Gastroesophageal sphincter (tissue), 4 donors: Measurements from ENCODE around the gene NOD1. TPM values are rescaled to one million over a fixed set of nuclear protein-coding genes. Genes with fewer than 3 reads are reported as not detected.

Experiments used
- ATAC-seq: fragments of 150-250 bp; one replicate; pipeline ENCODE4 v1.9.1; 2016; ENCODE audit warnings: mild to moderate bottlenecking, moderate library complexity
- H3K27ac ChIP-seq, 4 donors: fragments of 200-600 bp; sonication (generic) in 3 of 4; 1 replicate in 3 of 4; 2 replicates in 1 of 4; pipeline ENCODE4 v1.5.1; 2016 to 2019
- H3K27me3 ChIP-seq: fragments of 200-600 bp; sonication (generic); one replicate; pipeline ENCODE4 v1.5.1; 2019
- H3K36me3 ChIP-seq, 2 donors: fragments of 200-600 bp; sonication (generic); one replicate each; pipeline ENCODE4 v1.5.1; 2019; ENCODE audit warnings: control low read depth in 1 of 2
- H3K4me1 ChIP-seq, 3 donors: fragments of 200-600 bp; sonication (generic); 1 replicate in 2 of 3; 2 replicates in 1 of 3; pipeline ENCODE4 v1.5.1; 2016 to 2019; ENCODE audit warnings: control low read depth in 2 of 3
- H3K4me3 ChIP-seq, 2 donors: fragments of 200-600 bp; sonication (generic); one replicate each; pipeline ENCODE4 v1.5.1; 2019; ENCODE audit warnings: mild to moderate bottlenecking in 1 of 2, moderate library complexity in 1 of 2
- H3K9me3 ChIP-seq, 3 donors: fragments of 200-600 bp; sonication (generic); one replicate each; pipeline ENCODE4 v1.5.1; 2017 to 2019; ENCODE audit warnings: control low read depth in 2 of 3
- EP300 ChIP-seq: sonication (generic); formaldehyde crosslinking; IDR thresholded peaks from one replicate; pipeline ENCODE4 v1.6.1; 2017; ENCODE audit warnings: antibody characterized with exemption, mild to moderate bottlenecking
- POLR2A ChIP-seq, 2 donors: fragments of 450-650 bp; IDR thresholded peaks; one replicate each; pipeline ENCODE4 v1.6.1; 2017; ENCODE audit warnings: antibody characterized with exemption in 2 of 2, mild to moderate bottlenecking in 2 of 2, moderate library complexity in 1 of 2
- POLR2AphosphoS5 ChIP-seq: sonication (generic); formaldehyde crosslinking; IDR thresholded peaks from one replicate; pipeline ENCODE4 v1.6.1; 2017; ENCODE audit warnings: antibody characterized with exemption
- WGBS, 2 donors: methylation state at CpG; one replicate each; pipeline ENCODE4 v1.1.5; 2018; ENCODE audit warnings: low coverage in 1 of 2; 5-methylcytosine and 5-hydroxymethylcytosine counted together
- total RNA-seq, 4 donors: library from RNA; depleted of rRNA; stranded (reverse); fragments of >200 nt; gene quantifications; one replicate each; pipeline ENCODE4 v1.1.0, GENCODE V29; 2016
- TF ChIP-seq, protein P1 (sequence below), 4 experiments: fragments of 200-600 bp in 2 of 4; fragments of 450-650 bp in 2 of 4; sonication (generic) in 1 of 4; IDR thresholded peaks; one replicate each; pipeline ENCODE4 v1.5.1; 2017 to 2019; ENCODE audit warnings: antibody characterized with exemption in 4 of 4, mild to moderate bottlenecking in 2 of 4, moderate library complexity in 2 of 4

NOD1 gene
- total RNA-seq, 4 donors from 2014 or later = 10.3 to 28.1 (median 16.9) TPM

DNA sequence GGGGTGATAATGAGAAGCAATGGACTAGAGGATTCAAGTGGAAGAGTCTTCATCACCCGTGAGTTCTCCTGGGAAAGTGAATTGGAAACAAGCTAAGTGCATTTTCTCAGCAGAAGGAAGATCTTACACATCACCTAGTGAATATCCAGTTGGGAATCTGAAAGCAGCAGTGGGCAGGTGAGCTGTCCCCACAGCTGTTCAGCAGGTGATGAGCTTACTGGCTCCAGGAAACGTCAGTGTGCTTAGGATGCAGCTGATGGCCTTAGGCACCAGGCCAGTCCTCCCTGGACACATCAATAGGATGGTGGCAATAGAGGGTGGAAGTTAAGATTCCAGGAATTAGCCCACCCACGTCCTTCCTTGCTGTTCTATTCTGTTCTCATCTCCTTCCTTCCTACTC is 66.7 kb downstream of the NOD1 start:
- Histone ChIP-seq H3K36me3 (no peaks in the 10 kb centered on the region), H3K4me1 (peaks cover 0 to 9% (median 0%) of the 10 kb centered on the region in 3 donors), H3K27me3 (no peaks in the 10 kb centered on the region), H3K9me3 (no peaks in the 10 kb centered on the region), H3K4me3 (no peak overlapping the region), H3K27ac (no peak overlapping the region)
- ATAC-seq = no peak
- WGBS, 2 donors = 72 to 83% methylated on average over 1 to 3 of the region's 3 CpGs
- no peak for TF ChIP-seq POLR2A (IDR thresholded peaks at IDR 0.05)
- TF ChIP-seq POLR2AphosphoS5 = no peak
- TF ChIP-seq, protein P1, sequence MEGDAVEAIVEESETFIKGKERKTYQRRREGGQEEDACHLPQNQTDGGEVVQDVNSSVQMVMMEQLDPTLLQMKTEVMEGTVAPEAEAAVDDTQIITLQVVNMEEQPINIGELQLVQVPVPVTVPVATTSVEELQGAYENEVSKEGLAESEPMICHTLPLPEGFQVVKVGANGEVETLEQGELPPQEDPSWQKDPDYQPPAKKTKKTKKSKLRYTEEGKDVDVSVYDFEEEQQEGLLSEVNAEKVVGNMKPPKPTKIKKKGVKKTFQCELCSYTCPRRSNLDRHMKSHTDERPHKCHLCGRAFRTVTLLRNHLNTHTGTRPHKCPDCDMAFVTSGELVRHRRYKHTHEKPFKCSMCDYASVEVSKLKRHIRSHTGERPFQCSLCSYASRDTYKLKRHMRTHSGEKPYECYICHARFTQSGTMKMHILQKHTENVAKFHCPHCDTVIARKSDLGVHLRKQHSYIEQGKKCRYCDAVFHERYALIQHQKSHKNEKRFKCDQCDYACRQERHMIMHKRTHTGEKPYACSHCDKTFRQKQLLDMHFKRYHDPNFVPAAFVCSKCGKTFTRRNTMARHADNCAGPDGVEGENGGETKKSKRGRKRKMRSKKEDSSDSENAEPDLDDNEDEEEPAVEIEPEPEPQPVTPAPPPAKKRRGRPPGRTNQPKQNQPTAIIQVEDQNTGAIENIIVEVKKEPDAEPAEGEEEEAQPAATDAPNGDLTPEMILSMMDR (IDR thresholded peaks at IDR 0.05) = no peak
- TF ChIP-seq EP300 = no peak

DNA sequence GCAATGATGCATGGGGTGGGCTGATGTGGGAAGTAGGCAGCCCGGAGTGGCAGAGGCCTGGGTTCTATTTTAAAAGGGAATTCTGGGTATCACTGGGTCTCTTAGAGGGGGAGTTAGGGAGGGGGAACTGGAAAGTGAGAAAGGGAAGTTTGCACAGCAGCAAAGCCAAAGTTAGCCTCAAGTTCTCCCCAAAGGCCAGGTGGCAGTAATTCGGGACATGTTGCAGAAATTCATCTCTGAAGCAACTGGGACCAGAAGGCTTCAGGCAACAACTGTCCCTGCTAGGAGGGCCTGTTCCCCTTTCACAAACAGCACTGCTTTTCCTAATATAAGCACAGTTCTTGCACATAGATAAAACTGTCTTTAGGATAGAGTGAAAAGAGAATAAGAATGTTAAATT is 67.4 kb downstream of the NOD1 start:
- no peaks in the 10 kb centered on the region for H3K27me3 ChIP-seq
- H3K4me1 ChIP-seq = peaks cover 0 to 9% (median 0%) of the 10 kb centered on the region in 3 donors
- no peak overlapping the region for H3K4me3 ChIP-seq
- H3K9me3 ChIP-seq = no peaks in the 10 kb centered on the region
- TF ChIP-seq POLR2A (IDR thresholded peaks at IDR 0.05) (no peak), EP300 (no peak)
- WGBS, 2 donors = 72 to 100% methylated on average over 1 to 2 of the region's 2 CpGs
- ATAC-seq = no peak
- H3K36me3 ChIP-seq = no peaks in the 10 kb centered on the region
- H3K27ac ChIP-seq = no peak overlapping the region

DNA sequence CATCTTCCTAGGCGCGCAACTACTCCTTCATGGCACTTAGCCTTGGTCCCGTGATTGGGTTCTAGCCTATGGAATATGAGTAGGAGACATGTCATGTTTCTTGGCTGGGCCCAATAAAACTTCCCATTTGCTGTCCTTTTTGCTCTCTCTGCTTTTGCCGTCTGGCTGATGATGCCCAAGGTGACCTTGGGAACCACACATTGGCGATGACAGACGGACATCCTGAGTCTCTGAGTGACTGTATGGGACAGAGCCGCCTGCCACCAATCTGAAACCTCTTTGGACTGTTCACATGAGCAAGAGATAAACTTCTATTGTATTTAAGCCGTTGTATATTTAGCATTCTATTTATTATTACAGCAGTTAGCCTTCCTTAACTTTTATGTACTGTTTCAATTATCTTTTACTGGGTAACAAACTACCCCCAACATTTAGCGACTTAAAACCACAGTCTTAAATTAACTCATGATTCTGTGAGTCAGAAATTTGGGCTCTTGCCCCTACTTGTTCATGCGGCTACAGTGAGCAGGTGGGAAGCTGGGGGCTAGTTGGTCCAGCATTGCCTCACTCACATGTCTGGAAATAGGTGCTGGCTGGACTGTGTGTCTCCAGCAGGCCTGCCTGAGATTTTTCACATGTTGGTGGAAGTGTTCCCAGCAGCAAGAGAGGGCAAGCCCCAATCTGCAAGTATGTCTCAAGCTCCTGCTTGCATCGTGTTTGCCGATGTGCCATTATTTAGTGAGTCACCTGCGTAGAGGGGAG is 71.7 kb downstream of the NOD1 start:
- no peaks in the 10 kb centered on the region for H3K9me3 ChIP-seq
- H3K27ac ChIP-seq = no peak overlapping the region
- ATAC-seq = no peak
- H3K36me3 ChIP-seq = peaks cover 0 to 12% of the 10 kb centered on the region in 2 donors
- no peaks in the 10 kb centered on the region for H3K27me3 ChIP-seq
- H3K4me3 ChIP-seq = no peak overlapping the region
- WGBS, 2 donors = 89 to 95% methylated on average over 7 to 13 of the region's 13 CpGs
- no peak for TF ChIP-seq POLR2AphosphoS5
- TF ChIP-seq EP300 = no peak
- TF ChIP-seq, protein P1 (IDR thresholded peaks at IDR 0.05) = no peak
- TF ChIP-seq POLR2A (IDR thresholded peaks at IDR 0.05) = no peak
- no peaks in the 10 kb centered on the region for H3K4me1 ChIP-seq

DNA sequence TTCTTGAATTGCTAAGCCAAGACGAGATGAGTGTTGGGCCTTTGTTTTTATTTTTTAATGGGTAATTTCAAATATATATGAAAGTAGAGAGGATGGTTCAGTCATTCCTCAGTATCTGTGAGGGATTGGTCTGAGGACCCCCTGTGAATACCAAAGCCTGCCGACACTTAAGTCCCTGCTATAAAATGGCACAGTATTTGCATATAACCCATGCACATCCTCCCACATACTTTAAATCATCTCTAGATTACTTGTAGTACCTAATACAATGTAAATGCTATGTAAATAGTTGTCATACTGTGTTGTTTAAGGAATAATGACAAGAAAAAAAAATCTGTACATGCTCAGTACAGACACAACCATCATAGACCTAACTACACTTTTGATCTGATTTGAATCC is 73.4 kb downstream of the NOD1 start:
- H3K9me3 ChIP-seq = no peaks in the 10 kb centered on the region
- ATAC-seq = no peak
- H3K36me3 ChIP-seq = peaks cover 0 to 12% of the 10 kb centered on the region in 2 donors
- no peak for TF ChIP-seq EP300
- TF ChIP-seq, protein P1 (IDR thresholded peaks at IDR 0.05) = no peak
- no peak for TF ChIP-seq POLR2AphosphoS5
- TF ChIP-seq POLR2A (IDR thresholded peaks at IDR 0.05) = no peak
- 100% methylated on average over 2 of the region's 2 CpGs for WGBS, 2 donors
- no peaks in the 10 kb centered on the region for H3K4me1 ChIP-seq
- H3K27me3 ChIP-seq = no peaks in the 10 kb centered on the region
- no peak overlapping the region for H3K27ac ChIP-seq
- H3K4me3 ChIP-seq = no peak overlapping the region

DNA sequence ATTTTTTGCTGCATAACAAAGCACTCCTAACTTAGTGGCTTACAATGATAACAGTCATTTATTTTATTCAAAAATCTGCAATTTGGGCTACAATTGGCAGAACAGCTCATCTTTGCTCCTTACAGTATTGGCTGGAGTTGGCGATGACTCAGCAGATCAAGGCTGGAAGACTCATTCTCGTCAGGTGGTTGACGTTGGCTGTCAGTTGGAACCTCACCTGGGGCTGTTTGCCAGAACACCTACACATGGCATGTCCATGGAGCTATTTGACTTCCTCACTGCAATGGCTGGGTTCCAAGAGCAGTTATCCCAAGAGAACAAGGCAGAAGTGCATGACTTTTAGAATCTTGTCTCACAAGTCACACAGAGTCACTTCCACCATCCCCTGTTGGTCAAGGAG is 75.1 kb downstream of the NOD1 start:
- WGBS, 2 donors = 80% methylated on average over 1 of the region's 3 CpGs; no CpG with 5 or more reads in 1 of the 2 donors
- no peak for ATAC-seq
- no peak for TF ChIP-seq EP300
- TF ChIP-seq POLR2AphosphoS5 = no peak
- TF ChIP-seq POLR2A (IDR thresholded peaks at IDR 0.05) = no peak
- TF ChIP-seq, protein P1 (IDR thresholded peaks at IDR 0.05) = no peak
- Histone ChIP-seq H3K9me3 (no peaks in the 10 kb centered on the region), H3K4me3 (no peak overlapping the region), H3K36me3 (peaks cover 0 to 12% of the 10 kb centered on the region in 2 donors), H3K27ac (no peak overlapping the region), H3K27me3 (no peaks in the 10 kb centered on the region), H3K4me1 (no peaks in the 10 kb centered on the region)
